Prostate gland (tissue), 2 donors: ENCODE measurements around the gene MYLK. TPM values are rescaled to one million over a fixed set of nuclear protein-coding genes. Genes with fewer than 3 reads are reported as not detected.

Experiments used
- DNase-seq: peaks from one replicate; pipeline ENCODE4 v3.0.0-alpha.2; 2019; ENCODE audit warnings: low spot score
- H3K27ac ChIP-seq, 2 donors: fragments of 200-600 bp; sonication (generic); 2 replicates each; pipeline ENCODE4 v1.5.1; 2017 to 2019
- H3K27me3 ChIP-seq: fragments of 200-600 bp; sonication (generic); replicated peaks from 2 replicates; pipeline ENCODE4 v1.5.1; 2019; ENCODE audit not compliant: insufficient read depth
- H3K36me3 ChIP-seq, 2 donors: fragments of 200-600 bp; sonication (generic); 1 replicate in 1 of 2; 2 replicates in 1 of 2; pipeline versions ENCODE4 v1.5.1 to v1.8.1; 2017 to 2019
- H3K4me1 ChIP-seq: fragments of 200-600 bp; sonication (generic); replicated peaks from 2 replicates; pipeline ENCODE4 v1.5.1; 2019
- H3K4me3 ChIP-seq, 2 donors: fragments of 200-600 bp; sonication (generic); 2 replicates each; pipeline ENCODE4 v1.5.1; 2017 to 2019
- H3K9me3 ChIP-seq: fragments of 200-600 bp; sonication (generic); 2 replicates; pipeline ENCODE4 v1.5.1; 2017
- CTCF ChIP-seq, 4 experiments: fragments of 200-600 bp in 2 of 4; fragments of 450-650 bp in 2 of 4; sonication (generic) in 2 of 4; IDR thresholded peaks; 1 replicate in 3 of 4; 2 replicates in 1 of 4; pipeline ENCODE4 v1.5.1; 2016 to 2019; ENCODE audit warnings: antibody characterized with exemption in 4 of 4, mild to moderate bottlenecking in 2 of 4, moderate library complexity in 2 of 4
- POLR2A ChIP-seq: fragments of 450-650 bp; IDR thresholded peaks from one replicate; pipeline ENCODE4 v1.6.1; 2016; ENCODE audit warnings: antibody characterized with exemption, mild to moderate bottlenecking
- POLR2AphosphoS5 ChIP-seq: sonication (generic); formaldehyde crosslinking; IDR thresholded peaks from one replicate; pipeline ENCODE4 v1.6.1; 2017; ENCODE audit warnings: antibody characterized with exemption
- WGBS: methylation state at CpG from one replicate; pipeline ENCODE4 v1.1.5; 2018; 5-methylcytosine and 5-hydroxymethylcytosine counted together
- intact Hi-C: fragments of 100-400 bp; cut with DNase I; formaldehyde crosslinking; loops from one replicate; pipeline ENCODE4 v1.14.2; 2022
- total RNA-seq, 2 donors: library from RNA; depleted of rRNA; stranded (reverse); fragments of >200 nt; gene quantifications; one replicate each; pipeline ENCODE4 v1.1.0, GENCODE V29; 2016

Gene MYLK
- total RNA-seq, 2 donors from 2014 or later = 345 to 600 TPM

GRCh38 chr3:123637841-123638240 lies 246.3 kb downstream of the MYLK start:
- H3K36me3 ChIP-seq = peaks cover 0 to 2% of the 10 kb centered on the region in 2 donors
- peak overlapping the region; percentile 13 to 29 for H3K27ac ChIP-seq
- H3K4me3 ChIP-seq = no peak overlapping the region
- no peak for DNase-seq
- 87% methylated on average over 5 of the region's 5 CpGs for WGBS
- TF ChIP-seq POLR2A (no peak), CTCF (IDR thresholded peaks at IDR 0.05) (no peak), POLR2AphosphoS5 (no peak)
- peaks cover 11% of the 10 kb centered on the region for H3K4me1 ChIP-seq
- intact Hi-C loops = no loop called here
- no peaks in the 10 kb centered on the region for H3K27me3 ChIP-seq
- H3K9me3 ChIP-seq = no peaks in the 10 kb centered on the region

GRCh38 chr3:123637131-123637530 lies 247.0 kb downstream of the MYLK start:
- no peaks in the 10 kb centered on the region for H3K9me3 ChIP-seq
- intact Hi-C loops = no loop called here
- H3K27me3 ChIP-seq = no peaks in the 10 kb centered on the region
- H3K4me1 ChIP-seq = peaks cover 17% of the 10 kb centered on the region
- no peak for DNase-seq
- no peak overlapping the region for H3K4me3 ChIP-seq
- peaks cover 0 to 2% of the 10 kb centered on the region in 2 donors for H3K36me3 ChIP-seq
- H3K27ac ChIP-seq = no peak overlapping the region
- no peak for TF ChIP-seq POLR2A
- TF ChIP-seq POLR2AphosphoS5 = no peak
- no peak for TF ChIP-seq CTCF (IDR thresholded peaks at IDR 0.05)
- 81% methylated on average over 7 of the region's 7 CpGs for WGBS

- Histone ChIP-seq H3K27me3 (no peaks in the 10 kb centered on the region), H3K4me1 (peaks cover 17% of the 10 kb centered on the region), H3K27ac (peak overlapping the region; percentile 67 to 75), H3K9me3 (no peaks in the 10 kb centered on the region), H3K4me3 (no peak overlapping the region), H3K36me3 (peaks cover 0 to 2% of the 10 kb centered on the region in 2 donors)
- intact Hi-C loops = no loop called here
- TF ChIP-seq POLR2A = no peak
- TF ChIP-seq CTCF (IDR thresholded peaks at IDR 0.05) = no peak
- no peak for TF ChIP-seq POLR2AphosphoS5
- DNase-seq = no peak
- WGBS = 62% methylated on average over 6 of the region's 8 CpGs
Observed at GRCh38 chr3:123636431-123636841, 247.7 kb downstream of the MYLK start.

GRCh38 chr3:123635717-123636116 lies 248.4 kb downstream of the MYLK start:
- no peak overlapping the region for H3K4me3 ChIP-seq
- no peaks in the 10 kb centered on the region for H3K27me3 ChIP-seq
- H3K27ac ChIP-seq = peak overlapping the region; percentile 67 to 75
- DNase-seq = no peak
- intact Hi-C loops = no loop called here
- peaks cover 17% of the 10 kb centered on the region for H3K4me1 ChIP-seq
- TF ChIP-seq POLR2AphosphoS5 (no peak), CTCF (IDR thresholded peaks at IDR 0.05) (no peak), POLR2A (no peak)
- H3K36me3 ChIP-seq = peaks cover 0 to 2% of the 10 kb centered on the region in 2 donors
- 69% methylated on average over 4 of the region's 4 CpGs for WGBS
- H3K9me3 ChIP-seq = no peaks in the 10 kb centered on the region

DNA sequence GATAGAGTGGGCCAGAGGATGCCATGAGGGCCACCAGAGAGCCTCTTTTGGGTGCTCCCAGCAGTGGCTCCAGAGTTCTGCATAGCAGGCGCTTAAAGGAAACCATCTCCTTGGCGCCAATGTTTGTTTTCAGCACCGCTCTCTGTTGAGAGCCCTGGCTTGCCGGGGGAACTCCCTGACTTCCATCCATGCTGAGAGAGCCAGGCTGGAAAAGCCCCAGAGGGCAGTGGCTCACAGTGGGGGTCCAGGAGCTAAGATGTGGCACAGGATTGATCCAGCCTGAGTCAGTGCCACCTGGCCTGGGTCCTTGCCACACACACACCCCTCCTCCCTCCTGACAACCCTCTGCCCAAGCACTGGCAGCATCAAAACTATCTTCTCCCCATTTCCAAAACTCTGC lies 248.9 kb downstream of the MYLK start:
- Histone ChIP-seq H3K4me3 (no peak overlapping the region), H3K4me1 (peaks cover 17% of the 10 kb centered on the region), H3K27ac (peak overlapping the region; percentile 67 to 75), H3K27me3 (no peaks in the 10 kb centered on the region), H3K36me3 (peaks cover 0 to 2% of the 10 kb centered on the region in 2 donors), H3K9me3 (no peaks in the 10 kb centered on the region)
- no peak for TF ChIP-seq POLR2A
- no peak for DNase-seq
- 81% methylated on average over 4 of the region's 4 CpGs for WGBS
- intact Hi-C loops = no loop called here
